Fibroblast of villous mesenchyme (primary cell): ENCODE results near the gene NCKAP5. TPM values are rescaled to one million over a fixed set of nuclear protein-coding genes. Genes with fewer than 3 reads are reported as not detected.

ENCODE experiments used
- DNase-seq: peaks from one replicate; pipeline ENCODE4 v3.0.0-alpha.2; 2010; ENCODE audit warnings: low read depth
- H3K4me3 ChIP-seq: 2 replicates; pipeline ENCODE4 v1.5.1; 2011; ENCODE audit warnings: low read depth, mild to moderate bottlenecking, low read length
- total RNA-seq: library from RNA; depleted of rRNA; stranded (reverse); fragments of >200 nt; gene quantifications from 2 replicates; pipeline ENCODE4 v1.2.3, GENCODE V29; 2012
- TF ChIP-seq, protein P1 (sequence below): IDR thresholded peaks from 2 replicates; pipeline ENCODE4 v1.5.1; 2012; ENCODE audit warnings: low read depth, mild to moderate bottlenecking, low read length; ENCODE audit not compliant: insufficient read depth

NCKAP5 gene
- total RNA-seq, 1 donor, result 47.9 TPM

DNA sequence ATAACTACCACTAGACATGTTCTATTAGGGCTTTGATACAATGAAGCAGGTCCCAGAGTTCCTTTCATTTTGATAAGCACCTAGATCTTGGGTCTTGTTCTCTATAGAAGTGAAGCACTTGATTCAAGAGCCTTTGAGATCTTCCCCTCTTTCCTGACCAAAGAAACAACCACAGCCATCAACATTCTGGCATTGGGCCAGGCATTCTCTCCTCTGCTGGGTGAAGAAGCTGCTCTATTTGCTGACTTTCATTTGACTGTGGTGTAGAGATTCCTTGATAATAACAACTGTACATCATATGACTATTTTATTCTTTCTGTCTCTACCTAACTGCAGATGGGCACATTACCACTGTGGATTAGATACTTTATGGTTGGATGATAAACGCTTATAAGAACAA is 801.7 kb downstream of the NCKAP5 start:
- TF ChIP-seq, protein P1, sequence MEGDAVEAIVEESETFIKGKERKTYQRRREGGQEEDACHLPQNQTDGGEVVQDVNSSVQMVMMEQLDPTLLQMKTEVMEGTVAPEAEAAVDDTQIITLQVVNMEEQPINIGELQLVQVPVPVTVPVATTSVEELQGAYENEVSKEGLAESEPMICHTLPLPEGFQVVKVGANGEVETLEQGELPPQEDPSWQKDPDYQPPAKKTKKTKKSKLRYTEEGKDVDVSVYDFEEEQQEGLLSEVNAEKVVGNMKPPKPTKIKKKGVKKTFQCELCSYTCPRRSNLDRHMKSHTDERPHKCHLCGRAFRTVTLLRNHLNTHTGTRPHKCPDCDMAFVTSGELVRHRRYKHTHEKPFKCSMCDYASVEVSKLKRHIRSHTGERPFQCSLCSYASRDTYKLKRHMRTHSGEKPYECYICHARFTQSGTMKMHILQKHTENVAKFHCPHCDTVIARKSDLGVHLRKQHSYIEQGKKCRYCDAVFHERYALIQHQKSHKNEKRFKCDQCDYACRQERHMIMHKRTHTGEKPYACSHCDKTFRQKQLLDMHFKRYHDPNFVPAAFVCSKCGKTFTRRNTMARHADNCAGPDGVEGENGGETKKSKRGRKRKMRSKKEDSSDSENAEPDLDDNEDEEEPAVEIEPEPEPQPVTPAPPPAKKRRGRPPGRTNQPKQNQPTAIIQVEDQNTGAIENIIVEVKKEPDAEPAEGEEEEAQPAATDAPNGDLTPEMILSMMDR, result no peak
- H3K4me3 ChIP-seq, result no peak overlapping the region
- DNase-seq, result no peak

DNA sequence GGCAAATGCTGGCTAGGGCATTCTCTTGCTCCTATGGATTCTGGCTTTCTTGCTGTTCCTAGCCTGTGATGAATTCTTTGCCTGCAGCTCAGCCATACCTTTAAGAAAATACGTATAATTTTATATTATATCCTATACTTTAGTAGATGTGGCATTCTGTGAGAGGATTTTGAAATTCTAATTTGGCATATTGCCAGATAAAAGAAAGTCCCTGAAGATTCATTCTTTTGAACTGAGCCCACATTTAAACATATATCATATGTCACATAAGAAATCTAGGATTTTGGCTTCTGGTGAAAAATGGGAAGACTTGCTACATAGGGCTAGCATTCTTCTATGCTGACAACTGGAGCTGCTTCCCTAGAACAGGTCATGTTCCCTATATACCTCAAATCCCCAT is 806.8 kb downstream of the NCKAP5 start:
- TF ChIP-seq, protein P1, result no peak
- DNase-seq, result no peak
- H3K4me3 ChIP-seq, result no peak overlapping the region

DNA sequence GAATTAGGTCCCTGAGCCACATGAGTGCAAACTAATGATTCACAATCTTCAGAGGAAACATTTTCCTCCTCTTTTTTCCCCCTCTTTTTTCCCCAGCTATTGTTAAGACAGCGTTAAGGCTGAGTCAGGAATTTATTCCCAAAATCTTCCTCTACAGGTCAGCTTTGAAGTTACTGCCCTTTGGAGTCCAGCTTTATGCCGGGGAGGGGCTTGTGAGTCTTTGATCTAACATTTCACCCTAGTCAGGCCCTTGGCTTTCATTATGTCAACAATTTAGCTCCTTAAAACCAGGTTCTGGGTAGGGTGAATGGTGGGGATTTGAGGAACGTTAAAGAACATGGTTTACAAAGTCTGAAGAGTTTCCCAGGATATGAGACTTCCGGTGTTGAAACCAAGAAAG is 807.3 kb downstream of the NCKAP5 start:
- DNase-seq, result no peak
- TF ChIP-seq, protein P1, result no peak
- H3K4me3 ChIP-seq, result no peak overlapping the region

DNA sequence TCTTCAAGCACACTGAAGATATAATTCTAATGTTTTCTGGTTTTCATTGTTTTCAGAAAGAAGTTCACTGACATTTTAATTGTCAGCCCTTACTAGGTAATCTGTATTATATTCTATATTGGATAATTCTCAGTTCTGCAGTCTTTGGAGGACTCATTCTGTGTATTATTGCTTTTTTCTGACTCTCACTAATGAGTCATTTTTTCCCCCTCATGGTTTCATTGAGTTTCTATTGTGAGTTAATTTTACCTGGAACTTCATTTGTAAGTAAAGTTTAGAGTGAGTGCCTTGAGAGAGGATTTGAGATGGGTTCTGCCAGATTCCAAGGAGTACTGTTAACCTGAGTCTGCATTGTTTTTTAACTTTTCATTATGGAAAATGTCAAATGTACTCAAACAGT is 807.9 kb downstream of the NCKAP5 start:
- TF ChIP-seq, protein P1, result no peak
- H3K4me3 ChIP-seq, result no peak overlapping the region
- no peak for DNase-seq

DNA sequence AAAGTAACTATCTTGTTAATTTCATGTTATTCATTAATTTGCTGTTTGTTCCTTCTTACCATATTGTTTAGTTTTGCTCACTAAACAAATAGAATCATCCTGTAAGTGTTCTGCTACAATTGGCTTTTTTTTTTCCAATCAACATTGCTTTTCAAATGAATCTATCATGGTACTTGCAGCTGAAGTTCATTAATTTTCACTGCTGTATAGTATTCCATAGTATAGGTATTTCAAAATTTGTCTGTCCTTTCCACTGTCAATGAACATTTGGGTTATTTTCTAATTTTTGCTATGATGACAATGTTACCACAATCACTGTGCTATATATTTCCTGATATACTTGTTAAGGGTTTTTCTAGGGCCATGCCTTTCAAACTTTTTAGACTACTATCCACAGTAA is 809.3 kb downstream of the NCKAP5 start:
- TF ChIP-seq, protein P1, result no peak
- no peak for DNase-seq
- no peak overlapping the region for H3K4me3 ChIP-seq

DNA sequence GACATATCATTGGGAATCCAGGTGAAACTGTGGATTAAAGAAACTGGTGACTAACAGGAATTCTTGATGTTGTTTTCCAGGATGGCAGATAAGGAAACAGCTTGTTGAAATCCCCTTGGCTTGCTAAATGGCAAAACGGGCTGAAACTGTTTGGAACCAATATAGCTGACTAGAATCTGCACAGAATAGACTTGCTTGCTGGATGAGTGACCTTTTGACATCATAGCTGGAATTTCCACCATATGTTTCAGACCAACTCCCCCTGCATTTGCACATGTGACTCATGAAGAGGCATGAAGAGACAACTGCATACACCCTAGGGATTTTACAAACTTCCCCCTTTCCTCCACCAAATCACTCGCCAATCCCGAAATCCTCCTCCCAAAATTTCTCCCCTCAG is 810.6 kb downstream of the NCKAP5 start:
- TF ChIP-seq, protein P1, result no peak
- no peak for DNase-seq
- H3K4me3 ChIP-seq, result no peak overlapping the region

DNA sequence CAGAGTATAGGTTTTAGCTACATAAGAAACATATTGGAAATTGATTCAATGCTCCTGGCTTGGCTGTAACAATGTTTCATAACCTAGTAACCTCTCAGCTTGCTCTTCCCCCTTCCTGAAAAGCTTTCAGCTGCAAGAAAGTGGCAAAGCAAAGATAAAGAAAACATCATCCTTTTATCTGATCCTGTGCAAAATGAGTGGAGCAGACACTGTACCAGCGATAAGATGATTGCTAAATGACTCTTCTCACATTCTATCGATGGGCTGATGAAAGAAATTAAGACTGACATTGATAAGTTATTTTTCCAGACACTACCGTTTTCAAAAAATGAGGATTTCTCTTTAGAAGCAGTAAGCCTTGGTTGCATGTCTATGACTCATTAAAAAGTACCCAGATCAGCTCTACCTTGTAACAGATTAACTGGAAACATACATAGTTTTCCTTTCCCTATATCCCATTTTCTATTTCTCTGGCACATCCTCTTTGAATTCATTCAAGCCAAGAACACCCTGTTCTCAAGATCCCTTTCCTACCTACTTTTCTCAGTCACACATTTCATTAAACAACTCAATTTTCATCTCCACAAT is 811.2 kb downstream of the NCKAP5 start:
- TF ChIP-seq, protein P1, result no peak
- DNase-seq, result no peak
- H3K4me3 ChIP-seq, result no peak overlapping the region
